PFSK-1 (cell line): Measurements from ENCODE around the gene CENPP.

Source experiments
- FOXP2 ChIP-seq: optimal IDR thresholded peaks from 2 replicates; pipeline ENCODE3; 2011; ENCODE audit warnings: borderline replicate concordance, control low read depth, inconsistent platforms; ENCODE audit not compliant: insufficient read depth; ENCODE audit errors: extremely low read length, extremely low read depth
- POLR2AphosphoS5 ChIP-seq: IDR thresholded peaks from 2 replicates; pipeline ENCODE4 v1.6.1; 2012; ENCODE audit warnings: low read depth, mild to moderate bottlenecking, control low read depth, low read length, moderate library complexity
- REST ChIP-seq, 2 experiments: IDR thresholded peaks; 2 replicates each; pipeline versions ENCODE4 v1.6.1 to v1.8.0; 2011 to 2012; ENCODE audit warnings: low read depth in 2 of 2, low read length in 2 of 2, control low read depth in 1 of 2, inconsistent platforms in 1 of 2, mild to moderate bottlenecking in 1 of 2, moderate library complexity in 1 of 2; ENCODE audit not compliant: insufficient read depth in 1 of 2
- SIN3A ChIP-seq: IDR thresholded peaks from 2 replicates; pipeline ENCODE4 v1.6.1; 2012; ENCODE audit warnings: mild to moderate bottlenecking, low read length, moderate library complexity, borderline replicate concordance; ENCODE audit not compliant: insufficient read depth
- TAF1 ChIP-seq: IDR thresholded peaks from 2 replicates; pipeline ENCODE4 v1.6.1; 2012; ENCODE audit warnings: low read length, control low read depth, borderline replicate concordance; ENCODE audit not compliant: insufficient read depth

Gene CENPP

GRCh38 chr9:92619601-92620300 lies 294.0 kb downstream of the CENPP start:
- TF ChIP-seq FOXP2, result no peak
- no peak for TF ChIP-seq TAF1
- no peak for TF ChIP-seq SIN3A
- TF ChIP-seq REST (IDR thresholded peaks at IDR 0.05; ENCODE audit: insufficient read depth in 1 of 2, low read depth in 2 of 2, low read length in 2 of 2), result no peak
- TF ChIP-seq POLR2AphosphoS5, result no peak

DNA sequence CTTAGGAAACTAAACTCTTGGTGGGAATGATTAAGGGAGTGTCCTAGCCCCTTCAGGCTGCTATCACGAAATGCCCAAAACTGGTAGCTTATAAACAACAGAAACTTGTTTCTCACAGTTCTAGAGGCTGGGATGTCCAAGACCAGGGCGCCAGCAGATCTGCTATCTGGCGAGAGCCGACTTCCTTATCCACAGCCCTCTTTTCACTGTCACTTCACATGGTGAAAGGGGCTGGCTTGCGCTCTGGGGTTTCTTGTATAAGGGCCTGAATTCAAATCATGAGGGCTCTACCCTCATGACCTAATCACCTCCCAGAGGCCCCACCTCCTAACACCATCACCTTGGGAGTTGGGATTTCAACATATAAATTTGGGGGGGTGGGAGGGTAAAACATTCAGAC lies 295.1 kb downstream of the CENPP start:
- TF ChIP-seq POLR2AphosphoS5 (no peak), REST (IDR thresholded peaks at IDR 0.05; ENCODE audit: insufficient read depth in 1 of 2, low read depth in 2 of 2, low read length in 2 of 2) (no peak), TAF1 (no peak), SIN3A (no peak), FOXP2 (no peak)

GRCh38 chr9:92626484-92626883 lies 300.7 kb downstream of the CENPP start:
- TF ChIP-seq SIN3A, result no peak
- TF ChIP-seq POLR2AphosphoS5, result no peak
- no peak for TF ChIP-seq FOXP2
- no peak for TF ChIP-seq REST (IDR thresholded peaks at IDR 0.05; ENCODE audit: insufficient read depth in 1 of 2, low read depth in 2 of 2, low read length in 2 of 2)
- no peak for TF ChIP-seq TAF1

DNA sequence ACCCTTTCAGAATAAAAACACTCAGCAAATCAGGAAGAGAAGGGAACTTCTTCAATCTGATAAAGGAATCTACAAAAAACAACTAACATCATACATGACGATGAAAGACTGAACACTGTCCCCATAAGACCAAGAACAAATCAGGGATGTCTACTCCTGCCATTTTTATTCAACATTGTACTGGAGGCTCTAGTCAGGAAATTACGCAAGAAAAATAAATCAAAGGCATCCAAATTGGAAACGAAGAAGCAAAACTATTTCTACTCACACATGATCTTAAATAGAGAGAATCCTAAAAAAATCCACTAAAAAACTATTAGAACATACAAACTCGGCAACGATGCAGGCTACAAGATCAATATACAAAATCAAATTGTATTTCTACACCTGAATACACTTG lies 301.9 kb downstream of the CENPP start:
- TF ChIP-seq REST (IDR thresholded peaks at IDR 0.05; ENCODE audit: insufficient read depth in 1 of 2, low read depth in 2 of 2, low read length in 2 of 2) (no peak), TAF1 (no peak), FOXP2 (no peak), SIN3A (no peak), POLR2AphosphoS5 (no peak)
